ENCODE measurements around the gene PCNT. TPM values are rescaled to one million over a fixed set of nuclear protein-coding genes. Genes with fewer than 3 reads are reported as not detected.

Gene PCNT
- total and polyA plus RNA-seq, 2 of the 8 experiments (the other 6 are each of a cell fraction or from before 2014, with no cell fraction given) = 9.9 to 45.1 TPM

- TF ChIP-seq CTCF (IDR thresholded peaks at IDR 0.05; ENCODE audit: control extremely low read depth in 1 of 3, insufficient read depth in 1 of 3, low read depth in 1 of 3, low read length in 3 of 3) (peak; percentile 6 to 15 (median 13); a peak in 3 of 4 replicates), RAD21 (IDR thresholded peaks at IDR 0.05 in 1 of 2, conservative IDR thresholded peaks at IDR 0.05 in 1 of 2; ENCODE audit: low read depth in 2 of 2, low read length in 2 of 2) (no peak), TCF12 (IDR thresholded peaks at IDR 0.05; ENCODE audit: low read depth, low read length) (no peak), TAF1 (IDR thresholded peaks at IDR 0.05; ENCODE audit: low read depth, low read length) (peak; percentile 82), POU5F1 (IDR thresholded peaks at IDR 0.05; ENCODE audit: low read depth, low read length) (no peak), EGR1 (IDR thresholded peaks at IDR 0.05; ENCODE audit: borderline replicate concordance, low read depth, low read length) (peak; percentile 32), EZH2 (IDR thresholded peaks at IDR 0.05; ENCODE audit: low read depth, low read length, severe bottlenecking) (no peak)
Measured at GRCh38 chr21:46285761-46286647, 38.0 kb upstream of the PCNT start, which contains the start of gene YBEY (continued).
